Colonic mucosa (tissue), 4 donors: ENCODE measurements around the gene LMF2. TPM values are rescaled to one million over a fixed set of nuclear protein-coding genes. Genes with fewer than 3 reads are reported as not detected.

Experiments
- DNase-seq: peaks from one replicate; pipeline ENCODE4 v3.0.0-alpha.2; 2020
- H3K27ac ChIP-seq: fragments of 200-600 bp; one replicate; pipeline ENCODE4 v1.8.0; 2021
- H3K27me3 ChIP-seq: fragments of 200-600 bp; one replicate; pipeline ENCODE4 v1.8.0; 2021
- H3K36me3 ChIP-seq: fragments of 200-600 bp; one replicate; pipeline ENCODE4 v1.8.0; 2021
- H3K4me1 ChIP-seq: fragments of 200-600 bp; one replicate; pipeline ENCODE4 v1.8.0; 2021; ENCODE audit warnings: mild to moderate bottlenecking
- H3K4me3 ChIP-seq: fragments of 200-600 bp; one replicate; pipeline ENCODE4 v1.8.0; 2021
- H3K9ac ChIP-seq, 2 donors: one replicate each; pipeline ENCODE4 v1.7.0; 2013; ENCODE audit warnings: control low read depth in 2 of 2, low read depth in 2 of 2, low read length in 2 of 2
- H3K9me3 ChIP-seq: fragments of 200-600 bp; one replicate; pipeline ENCODE4 v1.8.0; 2021
- CTCF ChIP-seq: fragments of 200-600 bp; IDR thresholded peaks from one replicate; pipeline ENCODE4 v1.8.0; 2022; ENCODE audit warnings: antibody characterized with exemption, mild to moderate bottlenecking
- intact Hi-C: fragments of 100-400 bp; cut with DNase I; formaldehyde crosslinking; loops from one replicate; pipeline ENCODE4 v1.14.1; 2022
- total RNA-seq, 2 donors: library from RNA; stranded (reverse); fragmentation: NEBNext Ultra II Directional in 1 of 2; extraction: Animal tissue kit (Norgen Biotek cat#: 25700) in 1 of 2; gene quantifications; one replicate each; pipeline ENCODE4 v1.2.1, GENCODE V29; 2021
- donor health status: healthy.
- donor health status: DM: no; HTN: no; CAD: no.
- donor health status: DM: no; HTN: no; CAD: no.

Gene LMF2
- total RNA-seq, 2 donors from 2014 or later, result 51.1 to 60.0 TPM

- H3K4me3 ChIP-seq, result peak overlapping the region; percentile 52
- H3K27ac ChIP-seq, result no peak overlapping the region
- H3K27me3 ChIP-seq, result peaks cover 27% of the 10 kb centered on the region
- no peak for DNase-seq
- H3K9me3 ChIP-seq, result no peaks in the 10 kb centered on the region
- no peak for TF ChIP-seq CTCF
- H3K9ac ChIP-seq, result peak overlapping the region; percentile 51 to 78
- intact Hi-C loops, result no loop called here
- no peaks in the 10 kb centered on the region for H3K36me3 ChIP-seq
- peaks cover 15% of the 10 kb centered on the region for H3K4me1 ChIP-seq
These were observed 25.1 kb downstream of the LMF2 start for GRCh38 chr22:50482107-50483074.

- Histone ChIP-seq H3K36me3 (no peaks in the 10 kb centered on the region), H3K9me3 (no peaks in the 10 kb centered on the region), H3K9ac (peak within 1 kb of the TSS; percentile 51 to 78), H3K27ac (no peak within 1 kb of the TSS), H3K27me3 (peaks cover 27% of the 10 kb centered on the region), H3K4me1 (peaks cover 15% of the 10 kb centered on the region), H3K4me3 (peak within 1 kb of the TSS; percentile 52)
- peak; percentile 67 for DNase-seq
- intact Hi-C loops, result no loop called here
- no peak for TF ChIP-seq CTCF
These were observed 25.9 kb downstream of the LMF2 start, which contains the start of gene ADM2 for GRCh38 chr22:50481440-50482106. Gene ADM2 (plus strand): TSS chr22:50481543. CDS start chr22:50481848, 305 bp downstream.

- no peak for DNase-seq
- H3K27ac ChIP-seq, result no peak overlapping the region
- peaks cover 27% of the 10 kb centered on the region for H3K27me3 ChIP-seq
These were observed 26.5 kb downstream of the LMF2 start for GRCh38 chr22:50481045-50481439.

GRCh38 chr22:50479721-50480120 is 27.8 kb downstream of the LMF2 start:
- intact Hi-C loops, result no loop called here
- DNase-seq, result no peak
- H3K36me3 ChIP-seq, result no peaks in the 10 kb centered on the region
- no peak for TF ChIP-seq CTCF
- no peaks in the 10 kb centered on the region for H3K9me3 ChIP-seq
- peaks cover 19% of the 10 kb centered on the region for H3K4me1 ChIP-seq
- H3K27me3 ChIP-seq, result peaks cover 27% of the 10 kb centered on the region
- H3K4me3 ChIP-seq, result no peak overlapping the region
- no peak overlapping the region for H3K9ac ChIP-seq
- H3K27ac ChIP-seq, result no peak overlapping the region

More at GRCh38 chr22:50481045-50481439, 26.5 kb downstream of the LMF2 start:
- intact Hi-C loops, result no loop called here
- Histone ChIP-seq H3K36me3 (no peaks in the 10 kb centered on the region), H3K9me3 (no peaks in the 10 kb centered on the region), H3K4me1 (peaks cover 15% of the 10 kb centered on the region), H3K9ac (peak overlapping the region in 1 of 2 donors; percentile 78), H3K4me3 (peak overlapping the region; percentile 52)
- TF ChIP-seq CTCF, result no peak

GRCh38 chr22:50477923-50478322 is 29.6 kb downstream of the LMF2 start:
- no peak for DNase-seq
- no peak for TF ChIP-seq CTCF
- intact Hi-C loops, result no loop called here
- Histone ChIP-seq H3K9ac (no peak overlapping the region), H3K4me3 (no peak overlapping the region), H3K9me3 (no peaks in the 10 kb centered on the region), H3K27ac (no peak overlapping the region), H3K27me3 (peaks cover 27% of the 10 kb centered on the region), H3K4me1 (peaks cover 24% of the 10 kb centered on the region), H3K36me3 (no peaks in the 10 kb centered on the region)
